ENCODE results near the gene SLC9A4.

The SLC9A4 gene, protein sequence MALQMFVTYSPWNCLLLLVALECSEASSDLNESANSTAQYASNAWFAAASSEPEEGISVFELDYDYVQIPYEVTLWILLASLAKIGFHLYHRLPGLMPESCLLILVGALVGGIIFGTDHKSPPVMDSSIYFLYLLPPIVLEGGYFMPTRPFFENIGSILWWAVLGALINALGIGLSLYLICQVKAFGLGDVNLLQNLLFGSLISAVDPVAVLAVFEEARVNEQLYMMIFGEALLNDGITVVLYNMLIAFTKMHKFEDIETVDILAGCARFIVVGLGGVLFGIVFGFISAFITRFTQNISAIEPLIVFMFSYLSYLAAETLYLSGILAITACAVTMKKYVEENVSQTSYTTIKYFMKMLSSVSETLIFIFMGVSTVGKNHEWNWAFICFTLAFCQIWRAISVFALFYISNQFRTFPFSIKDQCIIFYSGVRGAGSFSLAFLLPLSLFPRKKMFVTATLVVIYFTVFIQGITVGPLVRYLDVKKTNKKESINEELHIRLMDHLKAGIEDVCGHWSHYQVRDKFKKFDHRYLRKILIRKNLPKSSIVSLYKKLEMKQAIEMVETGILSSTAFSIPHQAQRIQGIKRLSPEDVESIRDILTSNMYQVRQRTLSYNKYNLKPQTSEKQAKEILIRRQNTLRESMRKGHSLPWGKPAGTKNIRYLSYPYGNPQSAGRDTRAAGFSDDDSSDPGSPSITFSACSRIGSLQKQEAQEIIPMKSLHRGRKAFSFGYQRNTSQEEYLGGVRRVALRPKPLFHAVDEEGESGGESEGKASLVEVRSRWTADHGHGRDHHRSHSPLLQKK

DNA sequence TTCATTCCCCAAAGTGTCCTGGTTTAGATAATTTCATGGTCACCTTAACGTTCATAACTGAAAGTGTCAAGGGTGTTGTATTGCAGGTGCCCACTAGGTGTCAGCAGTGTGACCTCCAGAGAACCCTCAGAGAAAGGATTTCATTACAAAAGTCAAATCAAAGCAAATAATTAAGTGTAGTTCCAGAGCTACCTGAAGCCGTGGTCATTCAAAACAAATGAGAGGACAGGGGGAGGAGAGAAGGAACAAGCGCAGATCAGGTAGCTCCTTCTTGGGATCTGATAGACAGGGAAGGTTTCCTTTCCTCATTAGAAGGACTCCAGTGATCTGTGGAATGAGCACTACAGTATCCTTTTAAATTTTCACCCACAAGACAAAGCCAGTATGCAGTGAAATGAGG, at the start of gene SLC9A4:
TSS of gene SLC9A4 (plus strand) at position 207 of the 400 bp plus-strand sequence. CDS start 534 bp downstream, outside the sequence.
- no peak within 1 kb of the TSS for H3K4me3 ChIP-seq (ENCODE audit: low read depth, low read length)
- ChIA-PET POLR2A (no interaction called here), CTCF (interaction anchor here (0.6 to 8.1 kb wide), 43 partner anchors 11 to 333 kb away, joined by 3 to 194 read pairs (median 4); no protein-coding TSS in a partner anchor)
- DNase-seq (ENCODE audit: low read depth, low spot score), result no peak
- TF ChIP-seq, protein P1, sequence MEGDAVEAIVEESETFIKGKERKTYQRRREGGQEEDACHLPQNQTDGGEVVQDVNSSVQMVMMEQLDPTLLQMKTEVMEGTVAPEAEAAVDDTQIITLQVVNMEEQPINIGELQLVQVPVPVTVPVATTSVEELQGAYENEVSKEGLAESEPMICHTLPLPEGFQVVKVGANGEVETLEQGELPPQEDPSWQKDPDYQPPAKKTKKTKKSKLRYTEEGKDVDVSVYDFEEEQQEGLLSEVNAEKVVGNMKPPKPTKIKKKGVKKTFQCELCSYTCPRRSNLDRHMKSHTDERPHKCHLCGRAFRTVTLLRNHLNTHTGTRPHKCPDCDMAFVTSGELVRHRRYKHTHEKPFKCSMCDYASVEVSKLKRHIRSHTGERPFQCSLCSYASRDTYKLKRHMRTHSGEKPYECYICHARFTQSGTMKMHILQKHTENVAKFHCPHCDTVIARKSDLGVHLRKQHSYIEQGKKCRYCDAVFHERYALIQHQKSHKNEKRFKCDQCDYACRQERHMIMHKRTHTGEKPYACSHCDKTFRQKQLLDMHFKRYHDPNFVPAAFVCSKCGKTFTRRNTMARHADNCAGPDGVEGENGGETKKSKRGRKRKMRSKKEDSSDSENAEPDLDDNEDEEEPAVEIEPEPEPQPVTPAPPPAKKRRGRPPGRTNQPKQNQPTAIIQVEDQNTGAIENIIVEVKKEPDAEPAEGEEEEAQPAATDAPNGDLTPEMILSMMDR (IDR thresholded peaks at IDR 0.05; ENCODE audit: insufficient read depth, low read length, missing control alignments), result peak; percentile 78

DNA sequence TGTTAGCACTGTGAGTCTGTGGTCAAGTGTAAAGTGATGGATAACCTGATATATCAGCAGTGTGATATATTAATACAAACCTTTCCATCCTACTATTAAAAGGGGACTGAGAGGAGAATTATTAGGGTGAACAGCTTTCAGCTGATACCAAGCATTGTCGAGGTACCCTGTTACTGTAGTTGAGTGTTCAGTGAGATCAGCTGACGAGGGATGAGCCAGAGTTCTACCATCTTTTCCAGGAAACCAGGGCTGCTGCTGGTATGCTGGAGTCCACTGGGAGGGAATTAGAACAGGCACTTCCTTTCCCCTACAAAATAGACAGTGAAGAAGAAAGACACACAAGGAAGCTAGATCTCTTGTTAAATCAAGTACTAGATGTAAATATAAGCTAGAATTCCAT, 49.7 kb upstream of the SLC9A4 start:
- TF ChIP-seq, protein P1 (IDR thresholded peaks at IDR 0.05; ENCODE audit: insufficient read depth, low read length, missing control alignments), result no peak
- ChIA-PET POLR2A (no interaction called here), CTCF (interaction anchor here (2.2 kb wide), 1 partner anchor 19 kb away, joined by 4 read pairs; no protein-coding TSS in a partner anchor)
- DNase-seq (ENCODE audit: low read depth, low spot score), result no peak
- H3K4me3 ChIP-seq (ENCODE audit: low read depth, low read length), result no peak overlapping the region

DNA sequence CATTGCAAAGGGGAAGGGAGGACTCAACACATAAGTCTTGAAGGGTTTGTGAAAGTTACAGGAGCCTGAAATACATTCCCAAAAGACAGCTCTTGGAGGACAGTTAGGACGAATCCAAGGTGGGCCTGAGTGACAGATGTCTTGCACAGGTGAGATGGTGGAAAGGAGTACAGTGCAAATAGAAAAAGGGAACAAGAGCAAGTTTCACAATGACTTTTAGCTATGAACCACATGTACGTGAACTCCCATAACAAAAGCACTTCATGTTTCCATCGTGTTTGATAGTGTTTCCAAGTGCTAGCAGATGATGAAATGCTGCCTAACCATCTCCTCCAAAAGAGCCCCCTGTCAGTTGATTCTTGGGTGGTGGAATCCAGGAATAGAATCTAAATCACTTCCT, 48.3 kb upstream of the SLC9A4 start:
- H3K4me3 ChIP-seq (ENCODE audit: low read depth, low read length), result no peak overlapping the region
- ChIA-PET CTCF (no interaction called here), POLR2A (no interaction called here)
- no peak for DNase-seq (ENCODE audit: low read depth, low spot score)
- TF ChIP-seq, protein P1 (IDR thresholded peaks at IDR 0.05; ENCODE audit: insufficient read depth, low read length, missing control alignments), result no peak

DNA sequence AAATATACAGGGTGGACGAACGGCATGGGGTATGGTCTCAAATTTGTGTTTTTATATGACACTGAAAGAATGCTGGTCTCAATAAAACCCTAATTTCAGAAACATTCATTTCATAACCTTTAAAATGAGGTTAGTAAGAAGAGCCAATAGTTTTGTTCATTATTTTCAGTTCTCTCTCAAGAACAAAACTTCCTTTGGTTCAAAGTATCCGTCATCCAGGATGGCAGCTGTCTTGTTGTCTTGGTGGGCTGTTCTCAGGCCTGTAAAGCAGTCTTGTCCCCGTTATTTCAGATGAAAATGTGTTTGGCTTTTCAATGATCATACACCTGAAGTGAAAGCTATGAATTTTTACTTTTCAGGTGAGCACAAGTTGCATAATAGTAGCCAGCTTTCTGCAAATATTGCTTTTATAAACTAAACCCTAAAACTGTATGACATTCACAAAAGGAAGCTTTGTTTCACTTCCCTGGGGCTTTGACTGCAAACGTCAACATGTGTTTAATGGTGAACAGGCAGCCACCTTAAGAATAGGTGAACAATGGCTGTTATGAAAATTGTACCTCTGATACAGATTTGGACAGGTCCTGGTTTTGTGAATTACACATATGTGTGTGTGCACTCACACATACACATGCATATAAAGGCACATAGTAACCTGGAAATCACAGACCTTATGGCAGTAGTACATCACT, 47.4 kb upstream of the SLC9A4 start:
- POLR2A ChIA-PET, result no interaction called here

DNA sequence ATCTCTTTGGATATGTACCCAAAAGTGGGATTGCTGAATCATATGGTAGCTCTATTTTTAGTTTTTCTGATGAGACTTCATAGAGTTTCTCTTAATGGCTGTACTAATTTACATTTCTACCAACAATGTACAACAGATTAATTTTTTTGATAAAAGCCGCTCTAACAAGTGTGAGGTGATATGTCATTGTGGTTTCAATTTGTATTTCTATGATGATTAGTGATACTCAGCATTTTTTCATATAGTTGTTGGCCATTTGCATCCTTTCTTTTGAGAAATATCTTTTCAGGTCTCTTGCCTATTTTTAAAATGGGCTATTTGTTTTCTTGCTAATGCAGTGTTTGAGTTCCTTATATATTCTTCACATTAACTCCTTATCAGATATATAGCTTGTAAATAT, 45.8 kb upstream of the SLC9A4 start:
- TF ChIP-seq, protein P1 (IDR thresholded peaks at IDR 0.05; ENCODE audit: insufficient read depth, low read length, missing control alignments), result no peak
- ChIA-PET POLR2A (no interaction called here), CTCF (no interaction called here)
- DNase-seq (ENCODE audit: low read depth, low spot score), result no peak
- no peak overlapping the region for H3K4me3 ChIP-seq (ENCODE audit: low read depth, low read length)

More for the DNA sequence above, 47.4 kb upstream of the SLC9A4 start:
- no peak overlapping the region for H3K4me3 ChIP-seq (ENCODE audit: low read depth, low read length)
- DNase-seq (ENCODE audit: low read depth, low spot score), result no peak
- TF ChIP-seq, protein P1 (IDR thresholded peaks at IDR 0.05; ENCODE audit: insufficient read depth, low read length, missing control alignments), result no peak
- CTCF ChIA-PET, result no interaction called here
